Smooth muscle cell (in vitro differentiated cells): ENCODE results near the gene PCTP. TPM values are rescaled to one million over a fixed set of nuclear protein-coding genes. Genes with fewer than 3 reads are reported as not detected.
A peak's percentile ranks its signal among the peaks of the same experiment; 100 is the strongest.

ENCODE experiments used
- DNase-seq: peaks from one replicate; lab custom pipeline; 2025; ENCODE audit not compliant: unreplicated experiment; lab: John Stamatoyannopoulos, UW
- H2AFZ ChIP-seq: fragments of 200-600 bp; sonication (generic); 2 replicates; pipeline ENCODE4 v1.6.0; 2016; ENCODE audit warnings: antibody characterized with exemption, low read depth, mild to moderate bottlenecking
- H3F3A ChIP-seq: fragments of 200-600 bp; sonication (generic); 2 replicates; pipeline ENCODE4 v1.6.0; 2017; ENCODE audit warnings: antibody characterized with exemption, low read depth
- H3K27ac ChIP-seq: fragments of 200-600 bp; sonication (generic); 2 replicates; pipeline ENCODE4 v1.5.1; 2016; ENCODE audit warnings: low read depth, mild to moderate bottlenecking
- H3K27me3 ChIP-seq: fragments of 200-600 bp; sonication (generic); 2 replicates; pipeline ENCODE4 v1.6.1; 2016; ENCODE audit warnings: low read depth, mild to moderate bottlenecking
- H3K36me3 ChIP-seq: fragments of 200-600 bp; sonication (generic); 2 replicates; pipeline ENCODE4 v1.5.1; 2016; ENCODE audit warnings: low read depth
- H3K4me1 ChIP-seq: fragments of 200-600 bp; sonication (generic); 2 replicates; pipeline ENCODE4 v1.5.1; 2016; ENCODE audit warnings: low read depth
- H3K4me2 ChIP-seq: fragments of 200-600 bp; sonication (generic); 2 replicates; pipeline ENCODE4 v1.6.0; 2016; ENCODE audit warnings: mild to moderate bottlenecking
- H3K4me3 ChIP-seq: fragments of 200-600 bp; sonication (generic); 2 replicates; pipeline ENCODE4 v1.5.1; 2016; ENCODE audit warnings: mild to moderate bottlenecking
- H3K79me2 ChIP-seq: fragments of 200-600 bp; sonication (generic); 2 replicates; pipeline ENCODE4 v1.6.0; 2016; ENCODE audit warnings: low read depth, mild to moderate bottlenecking
- H3K9ac ChIP-seq: fragments of 200-600 bp; sonication (generic); 2 replicates; pipeline ENCODE4 v1.6.0; 2016; ENCODE audit warnings: low read depth
- H3K9me3 ChIP-seq: fragments of 200-600 bp; sonication (generic); replicated peaks from 2 replicates; pipeline ENCODE4 v1.5.1; 2016; ENCODE audit warnings: low read depth
- H4K20me1 ChIP-seq: fragments of 200-600 bp; sonication (generic); 2 replicates; pipeline ENCODE4 v1.6.0; 2016; ENCODE audit warnings: low read depth
- CTCF ChIP-seq: fragments of 200-600 bp; sonication (generic); IDR thresholded peaks from 2 replicates; pipeline ENCODE4 v1.5.1; 2017; ENCODE audit warnings: borderline replicate concordance, mild to moderate bottlenecking, antibody characterized with exemption; ENCODE audit not compliant: insufficient read depth, poor library complexity, severe bottlenecking
- WGBS: methylation state at CpG from one replicate; pipeline ENCODE4 v1.1.7; 2016; ENCODE audit warnings: low lambda C conversion rate; 5-methylcytosine and 5-hydroxymethylcytosine counted together
- polyA plus RNA-seq: library from polyadenylated mRNA; unstranded; fragments of >200 nt; fragmentation: Nextera tagmentation; extraction: Ambion mirVana; gene quantifications from 2 replicates; pipeline ENCODE4 v1.2.1, GENCODE V29; 2016
- total RNA-seq: library from RNA; depleted of rRNA; stranded (reverse); fragments of >200 nt; gene quantifications from 2 replicates; pipeline ENCODE4 v1.2.3, GENCODE V29; 2014

Gene PCTP
- total and polyA plus RNA-seq, 2 experiments from 2014 or later, result 14.4 to 15.1 TPM

- Histone ChIP-seq H3K4me3 (no peak overlapping the region), H3K27ac (no peak overlapping the region), H4K20me1 (no peaks in the 10 kb centered on the region), H3K9me3 (no peaks in the 10 kb centered on the region), H3K36me3 (no peaks in the 10 kb centered on the region), H3K4me1 (peaks cover 7% of the 10 kb centered on the region), H3K79me2 (peaks cover 7% of the 10 kb centered on the region), H3K4me2 (no peak overlapping the region), H2AFZ (no peak overlapping the region), H3K27me3 (no peaks in the 10 kb centered on the region), H3K9ac (no peak overlapping the region), H3F3A (peaks cover 3% of the 10 kb centered on the region)
- WGBS, result 61% methylated on average over 3 of the region's 3 CpGs
- no peak for DNase-seq
- no peak for TF ChIP-seq CTCF
Observed at GRCh38 chr17:55747209-55747608, 3.6 kb upstream of the PCTP start.

GRCh38 chr17:55748841-55749240 lies 2.0 kb upstream of the PCTP start:
- Histone ChIP-seq H3K4me3 (no peak overlapping the region), H3K4me2 (no peak overlapping the region), H3K79me2 (peaks cover 23% of the 10 kb centered on the region), H3K4me1 (peaks cover 11% of the 10 kb centered on the region), H3F3A (peaks cover 3% of the 10 kb centered on the region), H3K27ac (no peak overlapping the region), H3K9ac (no peak overlapping the region), H2AFZ (no peak overlapping the region), H3K27me3 (no peaks in the 10 kb centered on the region), H3K9me3 (no peaks in the 10 kb centered on the region), H3K36me3 (no peaks in the 10 kb centered on the region), H4K20me1 (peaks cover 2% of the 10 kb centered on the region)
- no peak for DNase-seq
- WGBS, result 96% methylated on average over 1 of the region's 1 CpG
- TF ChIP-seq CTCF, result no peak

GRCh38 chr17:55749985-55750384 lies 866 bp upstream of the PCTP start:
- TF ChIP-seq CTCF, result no peak
- WGBS, result 88% methylated on average over 4 of the region's 4 CpGs
- H3K27me3 ChIP-seq, result no peaks in the 10 kb centered on the region
- peaks cover 34% of the 10 kb centered on the region for H3K79me2 ChIP-seq
- no peak overlapping the region for H3K9ac ChIP-seq
- peaks cover 3% of the 10 kb centered on the region for H3F3A ChIP-seq
- peaks cover 11% of the 10 kb centered on the region for H4K20me1 ChIP-seq
- H3K4me1 ChIP-seq, result peaks cover 11% of the 10 kb centered on the region
- H3K36me3 ChIP-seq, result no peaks in the 10 kb centered on the region
- no peak overlapping the region for H3K4me3 ChIP-seq
- DNase-seq, result no peak
- no peak overlapping the region for H3K27ac ChIP-seq
- no peaks in the 10 kb centered on the region for H3K9me3 ChIP-seq
- H3K4me2 ChIP-seq, result no peak overlapping the region
- H2AFZ ChIP-seq, result peak overlapping the region; percentile 59

GRCh38 chr17:55751720-55752250 lies 934 bp downstream of the PCTP start:
- Histone ChIP-seq H3K4me1 (peaks cover 11% of the 10 kb centered on the region), H3F3A (peaks cover 3% of the 10 kb centered on the region), H3K36me3 (no peaks in the 10 kb centered on the region), H2AFZ (peak overlapping the region; percentile 97), H4K20me1 (peaks cover 21% of the 10 kb centered on the region), H3K27ac (peak overlapping the region; percentile 39), H3K9me3 (no peaks in the 10 kb centered on the region), H3K4me2 (peak overlapping the region; percentile 92), H3K27me3 (no peaks in the 10 kb centered on the region), H3K79me2 (peaks cover 52% of the 10 kb centered on the region), H3K4me3 (peak overlapping the region; percentile 88), H3K9ac (peak overlapping the region; percentile 40)
- DNase-seq, result no peak
- 65% methylated on average over 4 of the region's 4 CpGs for WGBS
- no peak for TF ChIP-seq CTCF
